Measurements from ENCODE around the gene FAF1.

FAF1 gene

GRCh38 chr1:50527249-50527986, 432.6 kb downstream of the FAF1 start:
- no peak for DNase-seq

- no peak for DNase-seq
These were observed 433.6 kb downstream of the FAF1 start for GRCh38 chr1:50526431-50526830.

GRCh38 chr1:50523548-50523947, 436.5 kb downstream of the FAF1 start:
- no peak for DNase-seq

GRCh38 chr1:50522691-50523342, 437.2 kb downstream of the FAF1 start:
- DNase-seq: no peak

GRCh38 chr1:50521703-50522102, 438.4 kb downstream of the FAF1 start:
- DNase-seq: no peak

GRCh38 chr1:50517488-50517887, 442.6 kb downstream of the FAF1 start:
- DNase-seq: no peak

- DNase-seq: no peak
These were observed 444.0 kb downstream of the FAF1 start for GRCh38 chr1:50516056-50516455.

GRCh38 chr1:50508040-50508586, 452.0 kb downstream of the FAF1 start:
- no peak for DNase-seq

- no peak for DNase-seq
These were observed 454.6 kb downstream of the FAF1 start for GRCh38 chr1:50505427-50505826.

- DNase-seq: no peak
These were observed 456.6 kb downstream of the FAF1 start for GRCh38 chr1:50503515-50503914.

GRCh38 chr1:50502147-50502546, 457.9 kb downstream of the FAF1 start:
- no peak for DNase-seq

- DNase-seq: no peak
These were observed 463.1 kb downstream of the FAF1 start for GRCh38 chr1:50497007-50497406.

- DNase-seq: no peak
These were observed 466.4 kb downstream of the FAF1 start for GRCh38 chr1:50493710-50494109.

- no peak for DNase-seq
These were observed 467.9 kb downstream of the FAF1 start for GRCh38 chr1:50492142-50492541.

GRCh38 chr1:50491142-50491541, 468.9 kb downstream of the FAF1 start:
- DNase-seq: no peak

- DNase-seq: no peak
These were observed 469.4 kb downstream of the FAF1 start for GRCh38 chr1:50490640-50491039.

GRCh38 chr1:50488876-50489275, 471.2 kb downstream of the FAF1 start:
- DNase-seq: no peak

- DNase-seq: no peak
These were observed 471.7 kb downstream of the FAF1 start for GRCh38 chr1:50488356-50488755.

- DNase-seq: no peak
These were observed 472.3 kb downstream of the FAF1 start for GRCh38 chr1:50487725-50488124.

GRCh38 chr1:50481142-50481736, 478.8 kb downstream of the FAF1 start:
- no peak for DNase-seq

GRCh38 chr1:50476800-50477199, 483.3 kb downstream of the FAF1 start:
- DNase-seq: no peak

- DNase-seq: no peak
These were observed 484.9 kb downstream of the FAF1 start for GRCh38 chr1:50474859-50475809.

GRCh38 chr1:50473513-50473912, 486.6 kb downstream of the FAF1 start:
- DNase-seq: no peak
